GM23248 (cell line): Measurements from ENCODE around the gene CADPS.

ENCODE experiments used
- EZH2 ChIP-seq: fragments of 200-600 bp; sonication (generic); IDR thresholded peaks from 2 replicates; pipeline ENCODE4 v1.6.1; 2018; ENCODE audit warnings: antibody characterized with exemption, mild to moderate bottlenecking; ENCODE audit not compliant: insufficient read depth, poor library complexity, severe bottlenecking
- EZH2phosphoT487 ChIP-seq: fragments of 200-600 bp; sonication (generic); IDR thresholded peaks from 2 replicates; pipeline ENCODE4 v1.6.1; 2018; ENCODE audit warnings: antibody characterized with exemption, moderate library complexity, mild to moderate bottlenecking, low read depth; ENCODE audit not compliant: insufficient read depth

DNA sequence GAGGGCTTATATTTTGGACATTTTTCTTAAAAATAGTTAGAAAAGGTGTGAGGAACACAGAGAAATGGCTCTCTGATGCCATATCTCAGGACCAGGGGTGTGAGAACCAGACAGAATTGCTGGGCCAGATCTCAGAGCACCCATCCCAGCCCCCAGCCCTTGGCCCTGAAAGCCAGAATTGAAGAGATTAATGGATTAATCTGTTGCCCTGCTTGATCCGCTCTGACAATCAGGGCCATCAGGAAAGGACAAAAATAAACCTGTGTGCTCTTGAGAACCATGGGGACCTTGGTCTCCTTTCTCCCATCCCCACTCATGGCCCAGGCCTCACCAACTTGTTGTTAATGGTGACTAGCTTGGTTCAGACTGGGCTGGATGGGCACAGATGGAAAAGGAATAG lies 113.5 kb downstream of the CADPS start:
- TF ChIP-seq EZH2phosphoT487 (no peak), EZH2 (no peak)
